Endothelial cell of umbilical vein (primary cell): Measurements from ENCODE around the gene RAP1GAP2. TPM values are rescaled to one million over a fixed set of nuclear protein-coding genes. Genes with fewer than 3 reads are reported as not detected.

ENCODE experiments used
- BruUV-seq: library from RNA; stranded (reverse); fragments of 400-500 nt; replicated peaks from 2 replicates; lab custom pipeline; 2021; lab: Mats Ljungman, UMichigan
- CTCF ChIA-PET: fragments of 300-600, 350-600 bp; sonication (Branson Sonifier 250); formaldehyde crosslinking; loops from one replicate; lab custom pipeline; 2021; ENCODE audit warnings: antibody characterized with exemption, inconsistent platforms; lab: Charles Lee
- POLR2A ChIA-PET: fragments of 300-600, 350-600 bp; sonication (Branson Sonifier 250); formaldehyde crosslinking; loops from one replicate; lab custom pipeline; 2021; ENCODE audit warnings: antibody characterized with exemption, inconsistent platforms; lab: Charles Lee
- DNase-seq: peaks from one replicate; pipeline ENCODE4 v3.0.0-alpha.2; 2011; ENCODE audit warnings: low read depth, low spot score
- FAIRE-seq: peaks from 2 replicates; lab custom pipeline; 2011; peaks lifted over from hg19 to GRCh38; lab: Jason Lieb, UNC
- H2AFZ ChIP-seq: 2 replicates; pipeline ENCODE4 v1.6.0; 2012; ENCODE audit warnings: low read depth, low read length, control low read depth, inconsistent platforms
- H3K27ac ChIP-seq: 2 replicates; pipeline ENCODE4 v1.5.1; 2011; ENCODE audit warnings: low read depth, mild to moderate bottlenecking, control low read depth, low read length, moderate library complexity; ENCODE audit not compliant: insufficient read depth
- H3K27me3 ChIP-seq, 2 experiments: 2 replicates each; pipeline versions ENCODE4 v1.6.0 to v1.6.1; 2011; ENCODE audit warnings: low read length in 2 of 2, mixed read lengths in 1 of 2; ENCODE audit not compliant: control insufficient read depth in 2 of 2, insufficient read depth in 2 of 2
- H3K36me3 ChIP-seq, 2 experiments: 2 replicates in 1 of 2; 3 replicates in 1 of 2; pipeline ENCODE4 v1.5.1; 2011; ENCODE audit warnings: low read length in 2 of 2, mild to moderate bottlenecking in 1 of 2, moderate library complexity in 1 of 2; ENCODE audit not compliant: control insufficient read depth in 2 of 2, insufficient read depth in 2 of 2; ENCODE audit errors: extremely low read depth in 1 of 2
- H3K4me1 ChIP-seq: 3 replicates; pipeline ENCODE4 v1.5.1; 2011; ENCODE audit warnings: mild to moderate bottlenecking, low read length; ENCODE audit not compliant: control insufficient read depth, insufficient read depth; ENCODE audit errors: extremely low read depth
- H3K4me2 ChIP-seq: 2 replicates; pipeline ENCODE4 v1.6.1; 2011; ENCODE audit warnings: low read length, control low read depth, mixed read lengths; ENCODE audit not compliant: insufficient read depth
- H3K4me3 ChIP-seq, 3 experiments: fragments of 200-600 bp in 1 of 3; sonication (generic), shearing (Covaris generic) in 1 of 3; replicated peaks in 1 of 3; 2 replicates each; pipeline ENCODE4 v1.5.1; 2011 to 2016; ENCODE audit warnings: control low read depth in 3 of 3, low read length in 3 of 3, mild to moderate bottlenecking in 2 of 3, inconsistent platforms in 1 of 3, low read depth in 1 of 3, moderate library complexity in 1 of 3; ENCODE audit not compliant: insufficient read depth in 1 of 3
- H3K79me2 ChIP-seq: 2 replicates; pipeline ENCODE4 v1.6.0; 2012; ENCODE audit warnings: low read length, inconsistent platforms; ENCODE audit not compliant: control insufficient read depth, insufficient read depth
- H3K9ac ChIP-seq: replicated peaks from 2 replicates; pipeline ENCODE3; 2011; ENCODE audit warnings: low read length, control low read depth; ENCODE audit not compliant: insufficient read depth; ENCODE audit errors: extremely low read depth
- H3K9me1 ChIP-seq: replicated peaks from 3 replicates; pipeline ENCODE4 v1.6.0; 2011; ENCODE audit warnings: mild to moderate bottlenecking, low read length; ENCODE audit not compliant: control insufficient read depth, insufficient read depth; ENCODE audit errors: extremely low read depth
- H3K9me3 ChIP-seq: replicated peaks from 2 replicates; pipeline ENCODE4 v1.5.1; 2012; ENCODE audit warnings: low read length, inconsistent platforms; ENCODE audit not compliant: control insufficient read depth, insufficient read depth
- H4K20me1 ChIP-seq: replicated peaks from 2 replicates; pipeline ENCODE3; 2011; ENCODE audit warnings: mild to moderate bottlenecking, low read length; ENCODE audit not compliant: control insufficient read depth, insufficient read depth; ENCODE audit errors: extremely low read depth
- EZH2 ChIP-seq: IDR thresholded peaks from 2 replicates; pipeline ENCODE4 v1.6.1; 2012; ENCODE audit warnings: borderline replicate concordance, low read depth, mild to moderate bottlenecking, moderate library complexity, low read length, inconsistent platforms; ENCODE audit not compliant: severe bottlenecking
- FOS ChIP-seq: IDR thresholded peaks from 2 replicates; pipeline ENCODE4 v1.6.1; 2011; ENCODE audit warnings: mild to moderate bottlenecking, low read length, moderate library complexity, borderline replicate concordance; ENCODE audit not compliant: insufficient read depth
- GATA2 ChIP-seq: IDR thresholded peaks from 2 replicates; pipeline ENCODE4 v1.7.0; 2011; ENCODE audit warnings: low read depth, mild to moderate bottlenecking, moderate library complexity, mixed read lengths, low read length; ENCODE audit not compliant: insufficient read length, insufficient read depth
- JUN ChIP-seq: IDR thresholded peaks from 2 replicates; pipeline ENCODE4 v1.6.1; 2011; ENCODE audit warnings: borderline replicate concordance, low read depth; ENCODE audit not compliant: insufficient read length, insufficient read depth
- MAX ChIP-seq: IDR thresholded peaks from 2 replicates; pipeline ENCODE4 v1.6.1; 2011; ENCODE audit not compliant: insufficient read depth, insufficient read length
- MYC ChIP-seq: IDR thresholded peaks from one replicate; pipeline ENCODE4 v1.6.1; 2011; ENCODE audit warnings: mild to moderate bottlenecking, low read depth, low read length
- POLR2A ChIP-seq: IDR thresholded peaks from 2 replicates; pipeline ENCODE4 v1.6.1; 2012; ENCODE audit warnings: low read depth, mild to moderate bottlenecking, control low read depth, low read length
- POLR2AphosphoS5 ChIP-seq: IDR thresholded peaks from 2 replicates; pipeline ENCODE4 v1.6.1; 2012; ENCODE audit warnings: low read depth, mild to moderate bottlenecking, control low read depth, low read length, moderate library complexity; ENCODE audit not compliant: insufficient read depth
- dilution Hi-C: fragments of 300-500 bp; cut with MboI; formaldehyde crosslinking; loops from one replicate; pipeline ENCODE4 v1.15.0; 2019; ENCODE audit warnings: low sequenced_read_pairs; ENCODE audit not compliant: extremely low pct_ligation_motif_present
- intact Hi-C: fragments of 100-400 bp; cut with micrococcal nuclease; formaldehyde crosslinking; loops from one replicate; pipeline ENCODE4 v1.10.0; 2022
- polyA plus RNA-seq, 4 experiments: library from polyadenylated mRNA; depleted of rRNA in 3 of 4; stranded (reverse) in 3 of 4; unstranded in 1 of 4; fragments of >200 nt; gene quantifications; 2 replicates each; pipeline versions ENCODE4 v1.2.1 to v1.2.3, GENCODE V29; 2011 to 2012; ENCODE audit warnings: missing spikeins in 1 of 4
- total RNA-seq: library from RNA; stranded (reverse); gene quantifications from 2 replicates; pipeline ENCODE4 v1.2.3, GENCODE V29; 2021
- TF ChIP-seq, protein P1 (sequence below), 2 donors: IDR thresholded peaks; 1 replicate in 1 of 2; 2 replicates in 1 of 2; pipeline ENCODE4 v1.5.1; 2011; ENCODE audit warnings: low read length in 2 of 2, mild to moderate bottlenecking in 2 of 2, moderate library complexity in 2 of 2, control low read depth in 1 of 2, inconsistent platforms in 1 of 2, low read depth in 1 of 2; ENCODE audit not compliant: insufficient read depth in 1 of 2; ENCODE audit errors: extremely low read depth in 1 of 2

Gene RAP1GAP2
- total and polyA plus RNA-seq, 2 donors (not counting 3 experiments of a cell fraction or from before 2014, with no cell fraction given), result 1.4 to 3.6 TPM

GRCh38 chr17:2819921-2820501 is 23.8 kb downstream of the RAP1GAP2 start:
- H2AFZ ChIP-seq, result no peak overlapping the region
- no peak overlapping the region for H3K27ac ChIP-seq
- no TSS peak for BruUV-seq
- no peaks in the 10 kb centered on the region for H3K4me1 ChIP-seq
- TF ChIP-seq, protein P1, sequence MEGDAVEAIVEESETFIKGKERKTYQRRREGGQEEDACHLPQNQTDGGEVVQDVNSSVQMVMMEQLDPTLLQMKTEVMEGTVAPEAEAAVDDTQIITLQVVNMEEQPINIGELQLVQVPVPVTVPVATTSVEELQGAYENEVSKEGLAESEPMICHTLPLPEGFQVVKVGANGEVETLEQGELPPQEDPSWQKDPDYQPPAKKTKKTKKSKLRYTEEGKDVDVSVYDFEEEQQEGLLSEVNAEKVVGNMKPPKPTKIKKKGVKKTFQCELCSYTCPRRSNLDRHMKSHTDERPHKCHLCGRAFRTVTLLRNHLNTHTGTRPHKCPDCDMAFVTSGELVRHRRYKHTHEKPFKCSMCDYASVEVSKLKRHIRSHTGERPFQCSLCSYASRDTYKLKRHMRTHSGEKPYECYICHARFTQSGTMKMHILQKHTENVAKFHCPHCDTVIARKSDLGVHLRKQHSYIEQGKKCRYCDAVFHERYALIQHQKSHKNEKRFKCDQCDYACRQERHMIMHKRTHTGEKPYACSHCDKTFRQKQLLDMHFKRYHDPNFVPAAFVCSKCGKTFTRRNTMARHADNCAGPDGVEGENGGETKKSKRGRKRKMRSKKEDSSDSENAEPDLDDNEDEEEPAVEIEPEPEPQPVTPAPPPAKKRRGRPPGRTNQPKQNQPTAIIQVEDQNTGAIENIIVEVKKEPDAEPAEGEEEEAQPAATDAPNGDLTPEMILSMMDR (IDR thresholded peaks at IDR 0.05; ENCODE audit: extremely low read depth in 1 of 2, insufficient read depth in 1 of 2, low read depth in 1 of 2, low read length in 2 of 2), result no peak
- FAIRE-seq (no peak), DNase-seq (no peak)
- intact Hi-C loops, result no loop called here
- no peaks in the 10 kb centered on the region for H3K79me2 ChIP-seq
- CTCF ChIA-PET, result no interaction called here
- POLR2A ChIA-PET, result no interaction called here
- dilution Hi-C loops, result no loop called here
- no peak overlapping the region for H3K4me2 ChIP-seq
- H4K20me1 ChIP-seq, result no peaks in the 10 kb centered on the region
- no peak overlapping the region for H3K4me3 ChIP-seq
- H3K27me3 ChIP-seq, result no peaks in the 10 kb centered on the region
- H3K9ac ChIP-seq, result no peak overlapping the region
- H3K36me3 ChIP-seq, result no peaks in the 10 kb centered on the region
- no peaks in the 10 kb centered on the region for H3K9me1 ChIP-seq
- H3K9me3 ChIP-seq, result no peaks in the 10 kb centered on the region

GRCh38 chr17:2821868-2822267 is 25.6 kb downstream of the RAP1GAP2 start:
- intact Hi-C loops (no loop called here), dilution Hi-C loops (no loop called here)
- no TSS peak for BruUV-seq
- FAIRE-seq (no peak), DNase-seq (no peak)
- Histone ChIP-seq H3K27ac (no peak overlapping the region), H3K9ac (no peak overlapping the region), H2AFZ (no peak overlapping the region), H3K9me1 (no peaks in the 10 kb centered on the region), H3K79me2 (no peaks in the 10 kb centered on the region), H4K20me1 (no peaks in the 10 kb centered on the region), H3K4me3 (no peak overlapping the region), H3K27me3 (no peaks in the 10 kb centered on the region), H3K36me3 (no peaks in the 10 kb centered on the region), H3K4me1 (no peaks in the 10 kb centered on the region), H3K4me2 (no peak overlapping the region), H3K9me3 (no peaks in the 10 kb centered on the region)
- ChIA-PET CTCF (interaction anchor here (1.0 to 1.5 kb wide), 2 partner anchors 10 to 191 kb away, joined by 3 to 5 read pairs; no protein-coding TSS in a partner anchor), POLR2A (interaction anchor here (0.7 kb wide), 1 partner anchor 936 kb away, joined by 5 read pairs; no protein-coding TSS in a partner anchor)
- TF ChIP-seq FOS (no peak), EZH2 (no peak), JUN (no peak), POLR2AphosphoS5 (no peak), POLR2A (no peak), GATA2 (no peak), MYC (no peak), MAX (no peak)
- TF ChIP-seq, protein P1 (IDR thresholded peaks at IDR 0.05; ENCODE audit: extremely low read depth in 1 of 2, insufficient read depth in 1 of 2, low read depth in 1 of 2, low read length in 2 of 2), result no peak
